LHCN-M2 (cell line): Measurements from ENCODE around the gene STAC. TPM values are rescaled to one million over a fixed set of nuclear protein-coding genes. Genes with fewer than 3 reads are reported as not detected.
A peak's percentile ranks its signal among the peaks of the same experiment; 100 is the strongest.

Experiments used
- DNase-seq: peaks from one replicate; pipeline ENCODE4 v3.0.0-alpha.2; 2012; ENCODE audit warnings: low read depth
- total RNA-seq: library from RNA; depleted of rRNA; stranded (reverse); fragments of >200 nt; gene quantifications from 2 replicates; pipeline ENCODE4 v1.2.3, GENCODE V29; 2014

STAC gene
- total RNA-seq, 1 experiment from 2014 or later, result 0.52 TPM

- no peak for DNase-seq
Observed at GRCh38 chr3:36579746-36580145, 199.4 kb downstream of the STAC start.

DNA sequence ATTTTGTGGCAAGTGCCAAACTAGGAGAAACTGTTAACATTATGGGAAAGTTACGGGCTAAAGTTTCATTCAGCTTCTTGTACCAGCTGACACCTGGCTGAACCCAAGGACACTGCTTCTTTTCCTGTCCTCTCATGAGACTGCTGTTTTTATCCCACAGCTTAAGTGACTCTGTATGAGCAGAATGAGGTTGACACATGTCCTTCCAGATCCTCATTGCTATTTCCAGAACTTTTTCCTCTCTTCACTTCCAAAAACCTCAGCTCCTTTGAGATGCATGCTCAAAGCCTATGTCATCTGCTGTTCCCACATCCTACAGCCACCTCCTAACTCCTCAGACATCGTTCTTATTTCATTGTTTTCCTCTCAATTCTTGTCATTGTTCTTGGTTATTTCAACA, 200.4 kb downstream of the STAC start:
- no peak for DNase-seq

DNA sequence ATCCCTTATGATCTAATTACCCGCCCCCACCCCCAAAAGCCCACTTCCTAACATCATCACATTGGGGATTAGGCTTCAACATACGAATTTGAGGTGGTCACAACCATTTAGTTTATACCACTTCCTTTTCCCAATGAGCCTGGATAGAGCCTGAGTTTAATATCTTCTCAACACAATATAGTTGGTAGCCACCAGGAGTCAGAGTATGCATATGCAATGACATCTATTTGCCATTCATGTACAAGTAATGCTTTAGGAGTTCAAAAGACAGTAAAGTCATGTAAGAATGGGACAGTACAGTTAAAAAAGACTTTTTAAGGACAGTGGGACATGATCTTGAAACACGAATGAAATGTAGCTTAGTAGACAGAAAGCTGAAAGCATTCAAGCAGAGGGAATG, 211.7 kb downstream of the STAC start:
- peak; percentile 12 for DNase-seq

- DNase-seq, result no peak
Observed at GRCh38 chr3:36595511-36595910, 215.2 kb downstream of the STAC start.

GRCh38 chr3:36596419-36596818, 216.1 kb downstream of the STAC start:
- DNase-seq, result no peak

- DNase-seq, result peak; percentile 13
Observed at GRCh38 chr3:36597422-36597821, 217.1 kb downstream of the STAC start.
